Measurements from ENCODE around the gene EIF5A.
"Not testable (repeated sequence)": the region's sequence is repeated elsewhere in the genome, so short reads cannot be mapped to it uniquely, and the experiment has no call there.

The EIF5A gene

GRCh38 chr17:7330638-7331015, 23.2 kb downstream of the EIF5A start:
- no peak for DNase-seq (ENCODE audit: low read depth)

DNA sequence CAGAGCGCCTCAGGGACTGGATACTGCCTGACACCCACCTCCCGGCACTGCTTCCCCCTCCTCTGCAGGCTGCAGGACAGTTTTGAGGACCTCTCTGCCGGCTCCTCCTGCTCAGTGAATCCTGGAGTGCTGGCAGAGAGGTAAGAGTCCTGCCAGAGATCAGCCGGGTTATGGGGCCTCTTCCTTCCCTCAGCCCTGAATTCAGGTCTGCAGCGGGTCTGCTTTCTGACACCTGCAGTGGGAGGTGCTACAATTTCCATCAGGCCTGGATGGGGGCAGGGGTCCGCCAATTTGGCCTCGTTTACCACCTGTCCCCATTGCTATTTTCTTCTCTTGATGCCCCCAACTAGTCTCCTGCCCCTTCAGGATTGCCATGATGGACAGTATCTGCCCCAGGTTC, 24.7 kb downstream of the EIF5A start:
- no peak for DNase-seq (ENCODE audit: low read depth)

GRCh38 chr17:7332600-7333069, 25.2 kb downstream of the EIF5A start:
- DNase-seq (ENCODE audit: low read depth) = not testable (repeated sequence)

- DNase-seq (ENCODE audit: low read depth) = no peak
These were observed 27.6 kb downstream of the EIF5A start for GRCh38 chr17:7334938-7335538.

DNA sequence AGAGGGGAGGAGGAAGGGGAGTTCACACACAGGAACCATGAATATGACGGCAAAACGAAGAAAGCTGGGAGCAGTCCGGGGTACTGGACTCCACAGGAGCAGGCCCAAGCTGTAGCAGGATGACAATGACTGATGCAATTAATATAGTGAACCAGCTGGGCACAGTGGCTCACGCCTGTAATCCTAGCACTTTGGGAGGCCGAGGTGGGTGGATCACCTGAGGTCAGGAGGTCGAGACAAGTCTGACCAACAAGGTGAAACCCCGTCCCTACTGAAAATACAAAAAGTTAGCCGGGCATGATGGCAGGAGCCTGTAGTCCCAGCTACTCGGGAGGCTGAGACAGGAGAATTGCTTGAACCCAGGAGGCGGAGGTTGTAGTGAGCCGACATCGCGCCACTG, 28.3 kb downstream of the EIF5A start:
- not testable (repeated sequence) for DNase-seq (ENCODE audit: low read depth)

DNA sequence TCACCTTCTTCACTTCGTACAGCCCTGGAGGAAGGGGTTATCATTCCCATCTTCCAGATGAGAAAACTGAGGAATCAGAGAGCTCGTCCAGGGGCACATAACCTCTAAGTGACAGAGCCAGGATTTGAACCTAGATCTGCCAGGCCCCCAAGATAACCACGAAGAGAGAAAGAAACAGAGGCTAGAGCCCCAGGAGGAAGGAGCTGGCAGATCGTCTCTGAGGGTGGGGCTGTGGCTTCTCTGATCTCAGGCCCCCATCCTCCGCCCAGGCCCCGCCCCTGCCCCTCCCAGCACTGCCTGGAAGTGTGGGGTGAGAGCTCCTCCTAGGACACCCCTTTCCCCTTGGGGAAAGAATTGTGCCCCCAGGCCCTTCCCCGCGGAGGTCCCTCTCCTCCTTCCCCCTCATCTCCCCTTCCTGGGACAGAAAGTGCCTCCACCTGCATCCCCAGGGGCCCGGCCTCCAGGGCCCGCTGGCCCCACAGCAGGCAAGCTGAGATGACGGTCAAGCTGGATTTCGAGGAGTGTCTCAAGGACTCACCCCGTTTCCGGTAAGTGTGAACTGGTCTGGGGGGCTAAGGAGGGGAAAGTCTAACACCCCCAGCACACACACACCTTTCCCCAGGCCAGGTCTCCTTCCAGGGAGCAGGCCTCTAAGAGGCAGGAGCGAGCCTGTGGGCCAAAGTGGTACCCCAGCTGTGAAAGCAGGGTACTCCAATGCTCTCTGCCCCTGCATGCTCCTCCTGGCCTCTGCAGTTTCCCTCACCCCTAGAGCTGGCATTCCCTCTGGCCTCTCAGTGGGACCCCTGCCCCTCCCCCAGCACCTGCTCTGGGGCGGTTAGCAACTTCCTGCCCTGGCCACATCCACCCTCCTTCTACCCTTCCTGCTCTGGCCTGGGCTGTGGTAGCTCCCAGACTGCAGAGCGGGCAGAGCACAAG, 29.1 kb downstream of the EIF5A start, which contains the start of gene ACAP1:
Gene ACAP1 (plus strand): TSS at position 290 of the 936 bp plus-strand sequence. CDS start 206 bp downstream, at position 496.
- DNase-seq (ENCODE audit: low read depth) = peak; percentile 82

DNA sequence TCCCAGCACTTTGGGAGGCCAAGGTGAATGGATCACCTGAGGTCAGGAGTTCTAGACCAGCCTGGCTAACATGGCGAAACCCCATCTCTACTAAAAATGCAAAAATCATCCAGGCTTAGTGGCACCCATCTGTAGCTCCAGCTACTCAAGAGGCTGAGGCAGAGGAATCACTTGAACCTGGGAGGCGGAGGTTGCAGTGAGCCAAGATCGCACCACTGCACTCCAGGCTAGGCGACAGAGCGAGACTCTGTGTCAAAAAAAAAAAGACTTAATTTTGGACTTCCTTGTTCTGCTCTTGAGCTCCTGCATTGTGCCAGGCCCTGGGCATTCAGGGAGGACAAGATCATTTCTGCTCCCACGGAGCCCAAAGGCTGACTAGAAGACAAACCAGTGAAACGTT, 30.2 kb downstream of the EIF5A start:
- DNase-seq (ENCODE audit: low read depth) = not testable (repeated sequence)

- DNase-seq (ENCODE audit: low read depth) = no peak
These were observed 32.8 kb downstream of the EIF5A start for GRCh38 chr17:7340179-7340578.

- DNase-seq (ENCODE audit: low read depth) = no peak
These were observed 34.4 kb downstream of the EIF5A start for GRCh38 chr17:7341842-7342241.

DNA sequence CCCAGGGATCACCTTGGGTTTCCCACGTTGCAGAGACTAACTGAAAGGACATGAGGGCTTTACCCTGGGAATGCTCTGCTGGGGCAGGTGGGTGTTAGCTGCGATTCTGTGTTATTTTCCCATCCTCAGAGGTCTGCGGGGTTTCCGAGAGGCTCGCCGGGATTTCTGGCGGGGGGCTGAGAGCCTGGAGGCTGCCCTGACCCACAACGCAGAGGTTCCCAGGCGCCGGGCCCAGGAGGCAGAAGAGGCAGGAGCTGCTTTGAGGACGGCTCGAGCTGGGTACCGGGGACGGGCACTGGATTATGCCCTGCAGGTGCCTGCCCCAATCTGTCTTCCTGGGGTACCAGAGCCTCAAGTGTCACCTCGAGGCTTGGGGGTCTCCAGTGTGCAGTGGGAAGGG, 35.8 kb downstream of the EIF5A start:
- no peak for DNase-seq (ENCODE audit: low read depth)

- DNase-seq (ENCODE audit: low read depth) = no peak
These were observed 39.6 kb downstream of the EIF5A start for GRCh38 chr17:7346761-7347614.

GRCh38 chr17:7347630-7348477, 40.4 kb downstream of the EIF5A start:
- DNase-seq (ENCODE audit: low read depth) = no peak

GRCh38 chr17:7348478-7349242, 41.2 kb downstream of the EIF5A start:
- no peak for DNase-seq (ENCODE audit: low read depth)

- peak; percentile 71 for DNase-seq (ENCODE audit: low read depth)
These were observed 44.5 kb downstream of the EIF5A start, which contains the start of gene KCTD11 for GRCh38 chr17:7351665-7352502. TSS of gene KCTD11 (plus strand) at chr17:7352162.

DNA sequence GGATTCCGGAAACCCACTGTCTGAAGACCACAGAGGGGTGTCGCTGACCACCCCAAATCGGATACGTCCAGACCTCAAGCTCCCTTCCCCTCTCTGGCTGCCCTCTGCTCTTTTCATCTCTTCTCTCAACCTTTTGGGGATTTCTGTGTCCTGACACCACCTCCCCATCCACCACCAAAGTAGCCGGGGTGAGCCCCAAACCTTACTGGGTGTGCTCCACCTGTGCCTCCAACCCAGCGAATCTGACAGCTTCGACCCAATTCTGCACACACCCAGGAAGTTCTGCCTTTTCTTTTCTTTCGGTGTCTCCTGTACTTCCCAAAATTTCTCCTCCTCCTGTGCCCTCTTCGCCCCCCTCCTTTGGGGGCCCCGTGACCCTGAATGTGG, 45.1 kb downstream of the EIF5A start:
- no peak for DNase-seq (ENCODE audit: low read depth)

DNA sequence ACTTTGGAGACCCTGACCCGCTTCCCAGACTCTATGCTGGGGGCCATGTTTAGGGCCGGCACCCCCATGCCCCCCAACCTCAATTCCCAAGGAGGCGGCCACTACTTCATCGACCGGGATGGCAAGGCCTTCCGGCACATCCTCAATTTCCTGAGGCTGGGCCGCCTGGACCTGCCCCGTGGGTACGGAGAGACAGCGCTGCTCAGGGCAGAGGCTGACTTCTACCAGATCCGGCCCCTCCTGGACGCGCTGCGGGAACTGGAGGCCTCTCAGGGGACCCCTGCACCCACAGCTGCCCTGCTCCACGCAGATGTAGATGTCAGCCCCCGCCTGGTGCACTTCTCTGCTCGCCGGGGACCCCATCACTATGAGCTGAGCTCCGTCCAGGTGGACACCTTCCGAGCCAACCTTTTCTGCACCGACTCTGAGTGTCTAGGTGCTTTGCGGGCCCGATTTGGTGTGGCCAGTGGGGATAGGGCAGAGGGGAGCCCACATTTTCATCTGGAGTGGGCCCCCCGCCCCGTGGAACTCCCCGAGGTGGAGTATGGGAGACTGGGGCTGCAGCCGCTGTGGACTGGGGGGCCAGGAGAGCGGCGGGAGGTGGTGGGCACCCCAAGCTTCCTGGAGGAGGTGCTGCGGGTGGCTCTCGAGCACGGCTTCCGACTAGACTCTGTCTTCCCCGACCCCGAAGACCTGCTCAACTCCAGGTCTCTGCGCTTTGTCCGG, 45.6 kb downstream of the EIF5A start:
- no peak for DNase-seq (ENCODE audit: low read depth)

DNA sequence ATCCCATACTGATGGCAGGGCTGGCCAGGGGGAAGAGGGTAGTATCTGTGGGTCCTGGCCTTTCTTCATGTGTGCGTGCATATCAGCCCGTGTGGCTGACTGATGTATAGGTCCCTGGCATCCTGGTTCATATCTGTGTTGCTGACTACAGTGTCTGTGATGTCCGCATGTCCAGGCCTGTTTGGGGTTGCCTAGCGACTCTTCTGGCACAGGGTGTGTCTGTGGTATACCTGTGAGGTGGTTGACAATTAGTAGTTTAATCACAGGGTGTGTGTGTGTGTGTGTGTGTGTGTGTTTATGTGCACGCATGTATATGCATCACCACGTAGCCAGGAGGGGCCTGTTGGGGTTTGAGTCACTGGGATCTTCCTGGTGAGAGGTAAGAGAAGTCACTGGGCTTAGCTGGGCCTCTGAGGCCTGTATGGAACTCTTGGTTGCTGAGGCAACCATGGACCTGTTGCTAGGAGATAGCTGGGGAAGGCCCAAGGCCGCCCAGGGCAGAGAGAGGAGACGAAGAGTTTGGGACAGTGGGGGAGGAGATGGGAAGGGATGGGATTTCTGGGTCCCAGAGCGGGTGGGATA, 46.9 kb downstream of the EIF5A start:
- no peak for DNase-seq (ENCODE audit: low read depth)

DNA sequence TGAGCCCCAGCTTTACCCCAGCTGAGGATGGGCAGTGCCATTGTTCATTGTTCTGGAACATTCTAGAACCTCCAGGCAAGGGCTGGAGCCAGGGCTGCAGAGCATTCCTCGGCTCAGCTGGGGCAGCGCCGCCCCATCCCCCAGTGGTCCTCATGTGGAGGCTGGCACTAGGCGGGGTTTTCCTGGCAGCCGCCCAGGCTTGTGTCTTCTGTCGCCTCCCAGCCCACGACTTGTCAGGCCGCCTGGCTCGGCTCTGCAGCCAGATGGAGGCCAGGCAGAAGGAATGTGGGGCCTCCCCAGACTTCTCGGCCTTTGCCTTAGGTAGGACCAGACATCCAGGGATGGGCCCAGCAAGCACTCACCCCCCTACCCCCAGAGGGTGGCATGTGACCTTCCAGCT, 47.6 kb downstream of the EIF5A start, which contains the start of gene TMEM95:
Gene TMEM95 (plus strand): TSS at position 104 of the 400 bp plus-strand sequence. CDS start 49 bp downstream, at position 153.
- DNase-seq (ENCODE audit: low read depth) = no peak

All from activated T-helper 1 cell treated with Interleukin-2 at 50 U/mL for 16 hours (primary cell).